Esophagus mucosa (tissue), 1 donor: Measurements from ENCODE around the gene ETHE1. TPM values are rescaled to one million over a fixed set of nuclear protein-coding genes. Genes with fewer than 3 reads are reported as not detected.
"Not testable (repeated sequence)": the region's sequence is repeated elsewhere in the genome, so short reads cannot be mapped to it uniquely, and the experiment has no call there.

Experiments
- ATAC-seq: fragments of 200-7000 bp; cut with Tn5 transposase; one replicate; pipeline ENCODE4 v1.9.1; 2020
- total RNA-seq: library from RNA; stranded (reverse); gene quantifications from one replicate; pipeline ENCODE4 v1.2.4, GENCODE V29; 2023
- donor health status: DM: yes; HTN: yes; CAD: no.

ETHE1 gene
- total RNA-seq, 1 donor from 2014 or later: 81.9 TPM

DNA sequence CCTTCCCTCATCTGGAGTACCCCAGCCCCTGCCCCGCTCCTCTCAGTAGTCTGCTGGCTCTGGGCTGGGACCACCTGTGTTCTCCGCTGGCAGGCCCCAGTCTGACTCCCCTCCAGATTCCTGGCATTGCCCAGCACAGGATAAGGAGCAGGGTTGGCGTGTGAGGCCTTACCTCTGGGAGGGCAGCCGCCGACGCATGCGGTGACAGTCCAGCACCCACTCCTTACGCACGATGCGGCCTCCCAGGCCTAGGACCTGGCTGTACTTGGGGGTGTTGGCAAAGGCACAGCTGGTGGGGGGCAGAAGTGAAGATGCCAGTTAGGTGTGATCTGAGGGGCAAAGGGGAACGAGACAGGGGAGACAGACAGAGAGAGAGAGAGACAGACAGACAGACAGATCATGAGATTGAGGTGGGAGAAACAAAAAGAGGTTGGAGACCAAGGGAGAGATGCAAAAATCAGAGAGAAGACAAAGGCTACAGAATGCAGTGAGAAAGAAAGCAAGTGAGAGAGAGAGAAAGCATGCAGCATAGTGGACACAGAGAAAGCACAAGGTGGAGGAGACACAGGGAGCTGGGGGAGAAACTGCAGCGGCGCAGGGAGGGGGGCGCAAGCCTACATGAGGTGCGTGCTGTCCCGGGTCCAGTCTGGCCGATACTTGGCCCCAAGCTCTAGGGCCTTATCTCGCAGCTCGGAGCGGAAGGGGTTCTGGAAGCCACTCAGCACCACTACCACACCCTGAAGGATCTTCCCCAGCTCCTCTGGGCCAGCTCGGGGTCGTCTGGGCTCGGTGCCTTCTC, 24.6 kb upstream of the ETHE1 start:
- peak; percentile 14 for ATAC-seq

DNA sequence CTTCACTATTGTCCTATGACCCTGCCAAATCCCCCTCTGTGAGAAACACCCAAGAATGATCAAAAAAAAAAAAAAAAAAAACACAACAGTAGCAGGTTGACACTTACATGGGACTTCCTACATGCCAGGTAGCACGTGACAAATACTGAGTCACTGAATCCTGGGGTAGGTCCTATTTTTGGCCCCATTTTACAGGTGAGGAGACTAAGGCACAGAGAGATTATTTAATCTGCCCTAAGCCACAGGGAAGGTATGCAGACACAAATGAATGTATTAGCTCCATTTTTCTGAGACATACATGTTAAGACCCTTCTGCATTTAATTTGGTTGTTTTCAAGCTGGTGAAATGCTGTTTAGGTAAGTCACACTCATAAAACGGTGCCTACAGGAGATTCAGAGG, 21.7 kb upstream of the ETHE1 start:
- no peak for ATAC-seq

DNA sequence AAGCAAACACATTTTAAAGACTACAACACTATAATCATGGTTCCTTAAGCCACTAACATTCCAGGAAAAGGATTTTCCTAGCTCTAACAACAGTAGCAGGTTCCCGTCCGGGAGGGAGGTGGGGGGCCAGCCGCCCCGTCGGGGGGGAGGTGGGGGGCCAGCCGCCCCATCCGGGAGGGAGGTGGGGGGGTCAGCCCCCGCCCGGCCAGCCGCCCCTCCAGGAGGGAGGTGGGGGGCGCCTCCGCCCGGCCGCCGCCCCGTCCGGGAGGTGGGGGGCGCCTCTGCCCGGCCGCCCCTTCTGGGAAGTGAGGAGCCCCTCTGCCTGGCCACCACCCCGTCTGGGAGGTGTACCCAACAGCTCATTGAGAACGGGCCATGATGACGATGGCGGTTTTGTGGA, 20.9 kb upstream of the ETHE1 start:
- not testable (repeated sequence) for ATAC-seq

DNA sequence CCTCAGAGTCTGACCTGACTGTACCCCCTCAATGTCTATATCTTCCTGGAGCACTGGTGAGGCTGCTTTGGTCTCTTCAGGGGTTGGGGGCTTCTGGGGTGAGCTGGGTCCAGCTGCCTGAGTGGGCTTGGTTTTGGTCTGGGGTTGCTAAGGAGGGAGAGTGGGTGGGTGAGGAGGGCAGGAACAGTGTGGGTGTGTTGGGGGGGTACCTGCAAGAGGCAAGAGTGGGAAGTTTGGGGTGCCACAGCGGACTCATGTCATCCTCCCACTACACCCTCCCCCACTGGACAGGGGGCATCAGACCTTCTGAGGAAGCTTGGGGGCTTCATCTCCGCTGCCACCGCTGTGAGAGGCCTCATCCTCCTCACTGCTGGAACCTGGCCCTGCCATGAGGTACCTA, 19.6 kb upstream of the ETHE1 start:
- no peak for ATAC-seq

DNA sequence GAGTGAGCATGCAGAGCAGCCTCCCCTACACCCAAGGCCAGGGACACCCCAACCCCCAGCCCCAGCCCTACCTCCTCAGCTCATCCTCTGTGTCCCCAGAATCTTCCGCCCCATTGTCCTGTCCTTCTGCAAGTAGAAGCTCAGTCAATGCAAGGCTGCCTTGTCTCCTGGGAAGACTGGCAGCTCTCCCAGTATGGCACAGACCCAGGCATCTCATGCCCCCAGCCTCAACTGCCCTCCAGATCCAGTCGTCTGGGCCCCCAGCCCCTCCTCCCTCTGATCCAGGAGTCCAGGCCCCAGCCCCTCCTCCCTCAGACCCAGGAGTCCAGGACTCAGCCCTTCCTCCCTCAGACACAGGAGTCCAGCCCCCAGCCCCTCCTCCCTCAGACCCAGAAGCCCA, 19.0 kb upstream of the ETHE1 start:
- no peak for ATAC-seq

DNA sequence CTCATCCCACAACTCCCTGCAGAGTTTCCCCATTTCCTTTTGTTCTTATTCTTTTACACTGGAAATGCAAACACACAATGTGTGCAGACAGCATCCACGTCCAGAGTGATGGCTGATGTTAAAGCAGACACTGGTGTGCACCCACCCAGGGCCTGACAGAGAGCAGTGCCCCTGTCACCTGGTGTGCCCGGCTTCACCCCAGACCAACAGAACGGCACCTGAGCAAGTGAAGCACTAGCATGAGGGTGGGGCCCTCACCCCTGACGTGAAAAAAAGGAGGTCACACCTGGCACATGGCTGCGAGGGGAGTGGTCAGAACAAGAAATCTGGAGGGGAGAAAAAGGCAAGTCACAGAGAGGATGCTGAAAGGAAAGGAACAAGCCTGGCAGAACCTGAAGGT, 18.3 kb upstream of the ETHE1 start:
- no peak for ATAC-seq

DNA sequence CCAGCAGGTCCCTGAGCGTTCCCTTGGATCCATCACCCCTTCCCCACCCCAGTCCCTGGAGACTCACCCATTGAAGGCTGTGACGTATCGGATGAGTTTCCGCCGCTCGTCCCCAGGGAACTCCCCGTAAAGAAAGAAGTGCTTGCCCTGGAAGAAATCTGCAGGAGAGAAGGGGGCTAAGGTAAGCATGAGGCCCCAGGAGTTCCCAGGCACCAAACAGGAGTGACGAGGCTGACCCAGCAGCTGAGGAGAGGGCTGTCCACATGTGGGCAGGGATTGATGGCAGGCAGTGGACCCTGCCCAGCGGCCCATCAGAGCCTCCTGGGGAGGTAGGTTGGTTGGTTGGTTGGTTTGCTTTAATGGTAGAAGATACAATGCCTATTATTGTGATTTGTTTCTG, 17.1 kb upstream of the ETHE1 start:
- ATAC-seq: no peak

DNA sequence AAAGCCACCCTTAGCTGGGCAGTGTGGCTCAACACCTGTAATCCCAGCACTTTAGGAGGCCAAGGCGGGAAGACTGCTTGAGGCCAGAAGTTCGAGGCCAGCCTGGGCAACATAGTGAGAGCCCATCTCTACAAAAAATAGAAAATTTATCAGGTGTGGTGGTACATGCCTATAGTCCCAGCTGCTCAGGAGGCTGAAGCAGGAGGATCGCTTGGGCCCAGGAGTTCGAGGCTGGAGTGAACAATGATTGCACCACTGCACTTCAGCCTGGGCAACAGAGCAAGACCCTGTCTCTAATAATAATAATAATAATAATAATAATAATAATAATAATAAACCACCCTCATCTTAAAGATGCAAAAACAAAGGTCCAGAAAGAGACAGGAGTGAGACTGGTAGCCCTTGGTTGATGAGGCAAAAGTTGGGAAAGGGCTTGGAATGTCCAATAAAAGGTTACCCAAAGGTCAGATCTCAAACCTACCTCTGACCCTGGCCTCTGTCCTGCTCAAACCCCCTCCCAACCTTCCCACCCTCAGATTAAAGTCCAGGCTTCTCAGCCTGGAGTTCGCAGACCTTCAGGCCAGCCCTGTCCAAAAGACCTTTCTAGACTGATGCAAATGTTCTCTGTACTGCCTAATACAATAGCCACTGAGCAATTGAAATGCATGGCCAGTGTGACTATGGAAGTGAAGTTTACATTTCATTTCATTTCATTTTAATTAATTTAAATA, 15.1 kb upstream of the ETHE1 start:
- no peak for ATAC-seq

DNA sequence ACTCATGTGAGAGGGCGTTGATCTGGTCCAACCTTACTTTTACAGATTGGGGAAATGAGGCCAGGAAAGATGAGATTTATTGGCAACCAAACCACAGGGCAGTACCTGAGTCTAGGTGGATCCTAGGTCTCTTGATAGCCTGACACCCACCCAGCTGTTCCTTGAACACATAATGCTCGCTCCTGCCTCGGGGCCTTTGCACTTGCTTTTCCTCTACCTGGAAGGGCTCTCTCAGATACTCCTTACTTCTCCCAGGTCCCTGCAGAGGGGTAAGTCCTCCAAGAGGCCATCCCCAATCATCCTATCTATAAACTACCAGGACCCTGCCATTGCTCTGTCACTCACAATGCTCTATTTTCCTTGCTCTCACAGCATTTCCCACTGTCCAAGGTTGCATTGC, 13.4 kb upstream of the ETHE1 start:
- no peak for ATAC-seq

DNA sequence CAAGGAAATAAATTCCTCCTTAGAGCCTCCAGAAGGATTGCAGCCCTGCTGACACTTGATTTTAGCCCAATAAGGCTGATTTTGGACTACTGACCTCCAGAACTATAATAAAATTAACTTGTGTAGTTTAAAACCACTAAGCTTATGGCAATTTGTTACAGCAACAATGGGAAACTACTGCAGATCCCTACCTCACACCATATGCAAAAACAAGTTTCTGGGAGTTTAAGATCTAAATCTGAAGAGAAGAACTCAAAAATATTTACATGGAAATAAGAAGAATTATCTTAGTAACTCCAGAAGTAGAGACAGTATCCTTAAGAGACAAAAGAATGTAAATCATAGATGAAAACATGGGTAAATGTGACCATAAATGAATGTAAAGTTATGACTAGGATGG, 11.9 kb upstream of the ETHE1 start:
- no peak for ATAC-seq

DNA sequence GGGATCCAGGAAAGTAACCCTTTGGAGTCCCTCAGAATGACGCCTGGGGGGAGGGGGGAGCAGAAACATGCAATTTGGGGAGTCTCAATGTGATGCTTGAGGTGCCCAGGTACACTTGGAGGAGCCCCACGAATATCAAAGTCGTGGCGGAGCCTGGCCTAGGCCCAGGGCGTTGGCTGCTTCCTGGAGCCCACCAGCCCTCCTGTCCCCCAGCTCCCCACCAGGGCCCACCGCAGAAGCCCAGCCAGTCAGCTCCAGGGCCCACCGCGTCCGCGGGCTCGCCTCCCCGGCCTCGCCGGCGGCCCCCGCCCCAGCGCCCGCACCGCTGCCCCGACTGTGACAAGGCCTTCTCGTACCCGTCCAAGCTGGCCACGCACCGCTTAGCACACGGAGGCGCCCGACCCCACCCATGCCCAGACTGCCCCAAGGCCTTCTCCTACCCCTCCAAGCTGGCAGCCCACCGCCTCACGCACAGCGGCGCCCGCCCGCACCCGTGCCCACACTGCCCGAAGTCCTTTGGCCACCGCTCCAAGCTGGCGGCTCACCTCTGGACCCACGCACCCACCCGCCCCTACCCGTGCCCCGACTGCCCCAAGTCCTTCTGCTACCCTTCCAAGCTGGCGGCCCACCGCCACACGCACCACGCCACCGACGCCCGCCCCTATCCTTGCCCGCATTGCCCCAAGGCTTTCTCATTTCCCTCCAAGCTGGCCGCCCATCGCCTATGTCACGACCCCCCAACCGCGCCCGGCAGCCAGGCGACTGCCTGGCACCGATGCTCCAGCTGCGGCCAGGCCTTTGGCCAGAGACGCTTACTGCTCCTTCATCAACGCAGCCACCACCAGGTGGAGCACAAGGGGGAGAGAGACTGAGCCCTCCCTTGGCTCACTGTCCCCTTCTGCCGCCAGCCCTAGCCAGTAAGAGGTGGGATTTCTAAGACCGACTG, 8.1 kb upstream of the ETHE1 start:
- no peak for ATAC-seq

DNA sequence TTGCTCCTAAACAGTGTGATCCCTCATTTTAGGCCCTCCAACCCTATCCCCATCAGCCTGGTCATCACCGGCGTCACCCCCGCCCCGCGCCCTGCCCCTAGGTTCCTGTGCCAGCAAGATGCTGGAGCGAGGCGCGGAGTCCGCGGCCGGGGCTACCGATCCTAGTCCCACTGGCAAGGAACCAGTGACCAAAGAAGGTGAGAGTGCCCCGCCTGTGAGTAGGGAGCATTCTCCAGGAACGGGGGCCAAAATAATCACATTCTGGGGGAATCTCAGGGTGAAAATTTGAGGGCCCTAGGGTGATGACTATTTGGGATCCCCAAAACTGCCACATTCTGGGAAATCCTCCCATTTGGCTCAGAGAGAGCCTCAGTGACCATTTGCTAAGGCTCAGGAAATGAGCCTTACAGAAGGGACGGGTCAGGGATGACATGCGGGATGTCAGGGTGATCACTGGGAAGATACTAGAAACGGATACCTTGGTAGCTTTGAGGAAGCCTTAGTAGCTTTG, 7.4 kb upstream of the ETHE1 start:
- ATAC-seq: no peak

DNA sequence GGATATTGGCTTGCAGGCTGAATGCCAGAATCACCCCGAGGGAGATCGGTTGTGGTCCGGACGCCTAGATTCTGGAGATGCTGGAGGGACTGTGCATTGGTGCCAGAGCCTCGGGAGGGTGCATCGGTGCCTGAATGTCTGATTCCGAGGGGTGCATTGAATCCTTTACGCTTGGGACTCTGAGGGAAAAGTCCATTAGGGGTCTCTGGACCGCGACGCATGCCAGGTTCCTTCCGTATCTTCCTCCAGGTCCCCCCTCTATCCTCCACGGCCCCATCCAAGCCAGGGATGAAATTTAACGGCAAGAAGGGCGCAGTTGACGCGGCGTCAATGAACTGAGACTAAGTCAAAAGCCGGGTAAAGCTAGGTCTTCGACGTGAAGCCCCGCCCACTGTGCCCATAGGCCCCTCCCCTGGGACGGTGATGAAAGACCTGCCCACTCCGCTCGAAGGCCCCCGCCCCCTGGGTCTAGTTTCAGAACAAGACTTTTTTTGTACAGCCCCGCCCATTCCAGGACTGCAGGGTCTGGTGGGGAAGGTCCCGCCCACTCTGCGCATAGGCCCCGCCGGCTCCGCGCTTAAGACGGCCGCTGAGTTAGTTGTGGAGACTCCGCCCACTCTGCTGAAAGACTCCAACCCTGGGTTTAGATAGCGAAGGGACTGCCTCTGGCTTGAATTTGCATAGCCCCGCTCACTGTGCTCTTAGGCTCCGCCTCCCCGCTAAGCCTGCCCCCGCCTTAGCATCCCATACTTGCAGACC, 6.7 kb upstream of the ETHE1 start:
- ATAC-seq: peak; percentile 85

DNA sequence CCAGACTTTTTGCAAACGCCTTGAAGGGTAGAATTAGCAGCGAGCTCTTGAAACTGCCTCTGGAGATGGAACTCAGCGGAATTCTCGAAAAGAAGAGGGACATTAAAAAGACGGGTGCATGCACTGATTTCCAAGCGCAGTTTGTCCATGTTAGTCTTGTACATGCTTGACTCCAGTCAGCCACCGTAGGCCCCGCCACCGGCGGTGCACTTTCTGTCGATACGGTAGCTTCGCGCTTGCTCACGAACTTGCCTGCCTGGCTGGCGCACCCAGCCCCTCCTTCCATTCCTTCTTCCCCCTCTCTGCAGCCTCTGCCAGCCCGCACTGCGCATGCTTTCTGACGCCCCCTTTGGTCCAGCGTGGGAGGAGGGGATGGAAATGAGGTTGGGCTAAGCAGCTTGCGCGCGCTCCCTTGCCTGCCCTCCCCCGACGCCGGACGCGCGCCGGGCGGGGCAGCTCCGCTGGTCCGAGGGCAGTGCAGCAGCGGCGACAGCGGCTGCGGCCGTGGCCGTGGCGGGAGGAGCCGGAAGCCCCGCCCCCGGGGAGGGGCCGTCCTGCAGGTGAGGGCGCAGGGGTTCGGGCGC, 6.1 kb upstream of the ETHE1 start, which contains the start of gene ZNF575:
ZNF575 (plus strand) TSS at position 227 of the 584 bp plus-strand sequence. CDS start 1,235 bp downstream, outside the sequence.
- ATAC-seq: peak; percentile 63

DNA sequence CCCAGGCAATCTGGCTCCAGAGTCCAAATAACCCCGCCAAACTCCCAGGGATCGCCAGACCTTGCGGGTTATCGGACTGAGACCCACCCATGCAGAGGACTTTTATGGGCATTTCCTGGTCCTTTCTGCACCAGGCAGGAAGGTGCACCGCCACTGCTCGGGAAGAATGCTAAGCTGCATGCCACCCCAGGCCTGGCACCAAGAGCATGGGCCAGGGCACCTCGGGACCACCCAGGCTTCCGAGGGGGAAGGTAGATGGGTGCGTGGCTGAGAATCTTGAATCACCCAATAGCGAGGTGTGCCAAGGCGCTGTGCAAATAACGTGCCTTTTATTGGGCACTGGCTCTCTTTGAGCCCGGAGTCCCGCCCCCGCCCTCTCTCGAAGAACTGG, 5.6 kb upstream of the ETHE1 start:
- ATAC-seq: peak; percentile 10

DNA sequence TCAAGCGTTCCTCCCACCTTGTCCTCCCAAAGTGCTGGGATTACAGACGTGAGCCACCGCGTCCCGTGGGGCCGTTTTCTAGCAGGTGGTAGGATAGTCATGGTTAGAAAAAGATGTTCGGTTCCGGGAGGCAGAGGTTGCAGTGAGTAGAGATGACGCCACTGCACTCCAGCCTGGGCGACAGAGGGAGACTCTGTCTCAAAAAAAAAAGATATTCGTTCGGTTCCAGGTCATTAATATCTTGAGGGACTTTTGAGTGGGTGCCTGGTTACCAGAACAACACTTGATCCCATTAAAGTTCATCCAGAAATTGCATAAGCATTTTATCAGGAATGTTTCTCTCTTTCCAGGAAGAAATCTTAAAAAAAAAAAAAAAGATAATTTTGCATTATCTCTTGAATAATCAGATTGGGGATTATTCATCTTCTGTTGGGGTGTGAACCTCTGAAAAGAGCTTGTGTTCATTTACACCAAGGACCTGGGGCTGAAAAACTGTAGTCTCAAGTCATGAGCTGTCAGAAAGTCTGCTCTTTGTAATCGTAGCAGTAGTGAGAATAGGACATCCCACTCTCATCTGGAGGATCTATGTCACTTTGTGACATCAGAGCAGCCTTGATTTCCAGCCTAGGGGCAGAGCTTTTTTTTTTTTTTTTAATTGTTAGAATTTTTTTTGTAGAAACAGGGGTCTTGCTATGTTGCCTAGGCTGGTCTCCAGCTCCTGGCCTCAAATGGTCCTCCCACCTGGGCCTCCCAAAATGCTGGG, 1.0 kb upstream of the ETHE1 start:
- no peak for ATAC-seq

DNA sequence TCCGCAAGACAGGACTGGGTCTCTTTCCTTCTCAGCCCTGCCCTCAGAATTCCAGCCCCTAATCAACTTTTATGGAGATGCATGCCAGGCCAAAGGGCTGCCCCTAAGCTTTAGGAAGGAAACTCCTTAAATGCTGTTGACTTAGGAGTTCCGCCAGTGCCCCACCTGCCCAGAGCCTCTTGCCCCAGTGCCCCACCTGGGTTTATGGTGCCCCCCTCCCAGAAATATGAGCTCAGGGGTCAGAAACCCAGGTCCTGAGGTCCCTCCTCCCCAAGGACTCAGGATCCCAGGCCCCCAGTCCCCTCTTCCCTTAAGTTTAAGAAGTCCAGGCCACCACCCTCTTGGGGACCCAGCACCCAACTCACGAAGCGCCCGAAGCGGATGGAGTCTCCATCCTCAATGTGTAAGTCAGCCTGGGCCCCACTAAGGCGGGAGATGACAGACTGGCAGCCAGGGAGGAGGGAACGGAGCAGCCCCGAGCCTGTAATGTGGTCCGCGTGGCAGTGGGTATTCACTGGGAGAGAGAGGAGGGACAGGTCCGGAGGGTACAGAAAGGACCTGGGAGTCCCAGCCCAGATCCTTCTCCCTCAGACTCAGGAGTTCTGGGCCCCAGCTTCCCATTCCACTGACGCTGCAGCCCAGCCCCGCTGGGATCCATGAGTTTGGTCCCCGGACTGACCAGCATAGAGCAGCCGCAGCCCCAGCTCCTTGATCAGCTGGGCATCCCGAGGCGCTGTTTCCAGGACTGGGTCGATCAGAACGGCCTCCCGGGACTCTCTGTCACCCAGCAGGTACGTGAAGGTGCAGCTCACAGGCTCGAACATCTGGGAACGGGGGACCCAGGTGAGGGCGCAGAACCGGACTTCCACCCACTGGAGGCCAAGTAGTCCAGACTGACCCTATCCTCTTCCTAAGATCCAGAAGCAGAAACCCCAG, 897 bp downstream of the ETHE1 start:
- ATAC-seq: peak; percentile 24

DNA sequence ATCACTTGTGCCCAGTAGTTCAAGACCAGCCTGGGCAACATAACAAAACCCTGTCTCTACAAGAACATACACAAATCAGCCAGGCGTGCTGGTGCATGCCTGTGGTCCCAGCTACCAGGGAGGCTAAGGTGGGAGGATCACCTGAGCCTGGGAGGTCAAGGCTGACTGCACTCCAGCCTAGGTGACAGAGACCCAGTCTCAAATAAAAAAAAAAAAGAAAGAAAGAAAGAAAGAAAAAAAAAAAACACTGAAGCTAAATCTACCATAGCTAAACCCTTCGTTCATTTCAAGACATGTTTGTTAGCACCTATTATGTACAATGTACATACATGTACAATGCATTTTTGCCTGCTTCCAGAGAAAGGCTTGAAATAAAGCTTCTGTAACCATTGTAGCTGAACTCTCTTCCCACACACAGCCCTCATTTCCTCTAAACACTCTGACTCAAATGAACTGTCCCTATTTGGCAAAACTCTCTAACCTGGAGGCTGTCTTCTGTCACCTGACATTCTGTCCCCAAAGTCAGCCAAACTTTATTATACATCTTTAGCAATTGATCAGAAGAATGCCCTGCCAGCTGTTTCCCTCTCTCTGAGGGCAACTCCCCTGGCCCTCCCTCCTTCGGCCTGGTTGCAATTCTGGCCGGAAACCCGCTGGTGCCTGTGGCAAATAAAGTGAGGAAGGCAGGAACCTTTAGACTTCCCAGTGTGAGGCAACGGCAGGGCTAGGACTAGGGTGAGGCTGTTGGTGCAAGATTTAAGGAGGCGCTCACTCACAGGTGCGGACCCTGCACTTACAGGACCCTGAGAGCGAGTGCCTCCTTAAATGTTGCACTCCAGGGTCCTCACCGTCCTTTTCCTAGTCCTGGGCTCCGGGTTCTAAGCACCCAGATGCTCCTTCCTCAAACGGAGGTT, 1.8 kb downstream of the ETHE1 start:
- peak; percentile 73 for ATAC-seq
